Hematopoietic multipotent progenitor cell treated with erythropoietin and hydrocortisone succinate and interleukin-3 and kit ligand, for 15 days (in vitro differentiated cells): ENCODE measurements around the gene KAT2A.

Experiments
- DNase-seq: peaks from one replicate; pipeline ENCODE4 v3.0.0-alpha.2; 2015; ENCODE audit warnings: low spot score

The KAT2A gene

GRCh38 chr17:42094375-42095069 is 26.6 kb downstream of the KAT2A start:
- no peak for DNase-seq

GRCh38 chr17:42092939-42093338 is 28.2 kb downstream of the KAT2A start:
- DNase-seq, result no peak

DNA sequence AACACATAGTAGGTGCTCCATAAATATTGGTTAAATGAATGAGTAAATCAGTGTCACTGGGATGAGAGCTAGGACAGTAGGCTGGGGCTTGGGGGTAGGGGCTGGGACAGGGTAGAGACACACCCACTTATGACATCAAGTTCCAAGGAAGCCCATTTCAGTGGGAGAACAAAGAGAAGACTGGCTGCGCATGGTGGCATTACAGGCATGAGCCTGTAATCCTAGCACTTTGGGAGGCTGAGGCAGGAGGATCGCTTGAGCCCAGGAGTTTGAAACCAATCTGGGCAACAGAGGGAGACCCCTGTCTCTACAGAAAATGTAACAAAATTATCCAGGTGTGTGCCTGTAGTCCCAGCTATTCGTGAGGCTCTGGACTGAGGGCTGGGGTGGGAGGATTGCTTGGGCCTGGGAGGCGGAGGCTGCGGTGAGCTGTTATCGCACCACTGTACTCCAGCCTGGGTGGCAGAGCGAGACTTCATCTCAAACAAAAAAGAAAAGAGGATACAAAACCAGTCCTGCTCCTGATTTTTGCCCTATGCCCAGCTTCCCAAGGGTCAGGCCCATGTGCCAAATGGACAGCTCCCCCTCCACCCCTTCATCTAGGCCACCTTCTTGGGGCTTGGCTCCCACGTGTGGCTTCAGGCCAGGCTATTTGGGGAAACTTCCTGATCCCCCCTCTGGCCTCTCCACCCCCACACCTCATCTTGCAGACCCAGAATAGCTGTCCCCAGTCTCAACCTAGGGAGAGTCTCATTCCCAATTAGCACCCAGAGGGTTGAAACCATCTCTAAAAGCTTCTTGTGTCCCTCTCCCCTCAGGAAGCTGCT is 30.0 kb downstream of the KAT2A start:
- DNase-seq, result no peak

- DNase-seq, result no peak
Observed at GRCh38 chr17:42088736-42089135, 32.4 kb downstream of the KAT2A start.

DNA sequence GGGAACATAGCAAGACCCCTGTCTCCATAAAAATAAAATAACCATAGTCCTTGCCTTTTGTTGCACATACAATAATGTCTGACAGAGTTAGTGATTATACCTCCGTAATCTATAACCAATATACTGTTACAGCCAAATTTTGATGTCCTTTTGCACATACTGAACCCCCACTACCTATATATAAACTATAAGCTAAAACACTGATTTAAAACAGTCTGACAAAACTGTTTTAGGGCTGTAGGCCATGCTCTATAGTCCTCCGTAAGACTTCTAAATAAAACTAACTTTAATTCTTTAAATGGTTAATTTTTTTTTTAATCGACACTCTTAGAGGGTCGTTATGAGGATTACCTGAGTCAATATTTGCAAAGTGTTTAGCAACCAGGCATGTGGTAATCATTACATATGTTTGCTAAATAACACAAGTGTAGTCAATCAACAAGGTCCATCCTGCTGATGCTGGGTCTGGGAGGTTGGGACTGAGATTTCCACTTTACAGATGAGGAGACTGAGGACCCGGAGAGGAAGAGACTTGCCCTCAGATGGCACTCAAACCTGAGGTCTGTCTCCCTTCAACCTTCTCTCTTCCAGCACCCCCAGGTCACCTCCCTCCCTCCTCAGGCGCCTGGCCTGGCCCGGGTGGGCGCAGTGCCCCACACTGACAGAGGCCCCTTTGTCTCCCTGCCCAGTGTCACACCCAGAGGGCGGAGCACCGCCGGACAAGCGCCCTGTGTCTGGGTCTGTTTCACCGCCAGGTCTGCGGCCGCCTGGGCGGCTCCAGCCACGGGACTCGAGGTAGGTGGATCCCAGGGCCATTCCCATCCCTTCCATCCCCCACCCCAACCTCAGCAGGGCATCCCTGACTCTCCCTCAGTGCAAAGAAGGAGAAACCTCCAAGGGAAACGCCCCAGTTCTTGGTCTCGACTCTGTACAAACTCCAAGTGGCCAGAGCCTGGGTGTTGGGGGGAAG is 33.1 kb downstream of the KAT2A start:
- no peak for DNase-seq

DNA sequence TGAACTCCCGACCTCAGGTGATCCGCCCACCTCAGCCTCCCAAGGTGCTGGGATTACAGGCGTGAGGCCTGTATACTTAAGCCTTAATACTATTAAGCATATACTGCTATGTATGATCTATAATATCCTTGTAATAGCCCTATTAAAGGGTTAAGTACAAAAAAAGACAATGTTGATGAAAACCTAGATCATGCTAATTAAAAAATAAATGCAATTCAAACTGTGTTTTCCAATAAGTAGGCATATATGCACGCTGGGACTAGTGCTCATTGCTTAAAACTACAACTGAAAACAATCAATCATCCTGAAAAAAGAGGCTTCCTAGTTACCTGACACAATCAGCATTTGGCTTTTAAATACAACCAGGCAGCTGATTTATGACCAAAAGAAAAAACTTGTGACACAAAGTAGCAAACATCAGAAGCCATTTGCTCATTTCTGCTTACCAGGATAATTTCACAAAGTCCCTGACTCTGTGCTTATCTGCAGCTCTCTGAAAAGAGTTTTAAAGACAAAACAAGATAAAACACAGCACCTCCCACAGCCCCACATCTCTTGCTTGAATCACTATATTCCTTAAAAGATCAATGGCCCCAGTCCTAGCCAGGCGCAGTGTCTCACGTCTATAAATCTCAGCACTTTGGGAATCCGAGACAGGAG is 34.0 kb downstream of the KAT2A start:
- no peak for DNase-seq

DNA sequence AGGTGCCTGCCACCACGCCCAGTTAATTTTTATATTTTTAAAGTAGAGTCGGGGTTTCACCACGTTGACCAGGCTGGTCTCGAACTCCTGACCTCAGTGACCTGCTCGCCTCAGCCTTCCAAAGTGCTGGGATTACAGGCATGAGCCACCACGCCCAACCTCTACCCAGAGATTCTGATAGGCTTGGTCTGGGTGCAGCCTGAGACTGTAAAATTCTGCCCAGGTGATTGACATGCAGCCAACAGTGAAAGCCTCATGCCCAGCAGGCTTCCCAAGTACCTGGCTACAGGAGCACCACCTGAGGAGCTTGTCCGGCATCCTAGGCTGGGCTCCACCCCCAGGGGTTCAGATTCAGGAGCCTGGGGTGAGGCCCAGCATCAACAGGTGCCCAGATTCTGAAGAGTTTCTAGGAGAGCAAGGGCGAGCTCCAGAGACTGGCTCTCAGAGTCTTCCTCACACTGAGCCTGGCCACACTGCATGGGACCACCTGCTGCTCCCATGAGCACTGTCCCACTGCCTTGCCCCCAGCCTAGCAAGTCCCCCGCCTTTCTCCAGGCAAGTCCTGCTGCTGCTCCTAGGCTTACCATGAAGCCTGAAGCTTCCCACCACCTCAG is 39.5 kb downstream of the KAT2A start:
- no peak for DNase-seq

DNA sequence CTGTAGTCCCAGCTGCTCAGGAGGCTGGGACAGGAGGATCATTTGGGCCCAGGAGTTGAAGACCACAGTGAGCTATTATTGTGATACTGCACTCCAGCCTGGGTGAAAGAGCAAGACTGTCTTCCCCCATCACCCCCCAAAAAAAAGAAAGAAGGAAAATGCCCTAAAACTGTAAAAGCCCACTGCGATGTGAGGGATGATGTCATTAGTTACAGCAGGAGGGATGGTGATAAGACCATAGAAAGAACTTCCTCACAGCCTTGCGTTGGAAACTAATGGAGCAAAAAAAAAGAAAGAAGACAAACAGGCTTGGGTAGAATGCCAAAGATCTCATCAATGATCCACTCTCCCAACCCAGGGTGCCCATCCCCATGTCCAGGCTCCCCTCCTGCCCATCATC is 41.6 kb downstream of the KAT2A start:
- no peak for DNase-seq

- no peak for DNase-seq
Observed at GRCh38 chr17:42078396-42079043, 42.6 kb downstream of the KAT2A start.

DNA sequence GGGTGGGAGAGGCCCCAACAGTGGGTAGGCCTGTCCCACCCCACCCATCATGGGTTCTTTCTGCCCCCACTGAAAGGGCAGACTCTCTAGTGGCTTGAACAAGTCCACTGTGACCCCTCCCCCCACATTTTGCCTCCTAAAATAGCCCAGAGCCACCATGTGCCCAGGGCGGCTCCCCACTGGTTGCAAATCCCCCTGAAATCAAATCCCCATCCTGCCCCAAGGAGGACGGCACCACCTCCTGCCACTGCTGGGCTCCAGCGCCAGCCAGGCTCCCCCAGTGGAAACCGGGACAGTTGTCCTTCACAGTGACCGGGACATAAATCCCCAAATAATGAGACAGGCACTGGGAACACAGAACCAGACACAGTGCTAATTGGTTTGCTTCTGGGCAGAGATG is 43.4 kb downstream of the KAT2A start:
- DNase-seq, result no peak

GRCh38 chr17:42076797-42077559 is 44.2 kb downstream of the KAT2A start:
- no peak for DNase-seq

GRCh38 chr17:42075789-42076188 is 45.4 kb downstream of the KAT2A start:
- no peak for DNase-seq

GRCh38 chr17:42072323-42073187 is 48.6 kb downstream of the KAT2A start:
- no peak for DNase-seq

GRCh38 chr17:42071810-42072209 is 49.4 kb downstream of the KAT2A start:
- DNase-seq, result no peak

DNA sequence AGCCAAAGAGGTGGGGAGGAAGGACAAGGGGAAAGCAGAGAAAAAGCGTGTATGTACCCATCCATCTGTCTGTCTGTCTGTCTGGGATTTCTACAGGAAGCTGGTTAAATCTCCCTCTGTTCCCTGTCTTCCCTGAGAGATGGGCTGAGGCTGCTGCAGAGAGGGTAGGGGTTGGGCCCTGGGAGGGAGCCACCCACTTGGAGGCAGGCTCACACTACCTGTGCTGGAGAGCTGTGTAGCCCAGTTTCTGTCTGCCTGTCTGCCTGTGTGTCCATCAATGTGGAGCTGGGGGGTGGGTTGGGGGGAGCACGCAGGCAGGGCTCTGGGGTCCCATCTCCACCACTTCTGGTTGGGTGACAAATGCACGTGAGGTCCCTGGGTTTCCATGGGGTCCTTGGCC is 52.2 kb downstream of the KAT2A start:
- no peak for DNase-seq

- peak; percentile 68 for DNase-seq
Observed at GRCh38 chr17:42067371-42068091, 53.6 kb downstream of the KAT2A start.

- DNase-seq, result no peak
Observed at GRCh38 chr17:42065201-42065600, 56.0 kb downstream of the KAT2A start.
